Heart right ventricle (tissue), 16 donors: ENCODE measurements around the gene ALPK1. TPM values are rescaled to one million over a fixed set of nuclear protein-coding genes. Genes with fewer than 3 reads are reported as not detected.

Experiments
- ATAC-seq, 8 donors: fragments of 200-7000 bp; cut with Tn5 transposase; one replicate each; pipeline ENCODE4 v1.9.1; 2020; ENCODE audit warnings: mild to moderate bottlenecking in 8 of 8, moderate library complexity in 8 of 8, moderate number of reproducible peaks in 1 of 8
- DNase-seq, 2 donors: peaks; one replicate each; pipeline ENCODE4 v3.0.0-alpha.2; 2020
- H3K27ac ChIP-seq, 10 donors: fragments of 200-600 bp; sonication (generic) in 2 of 10; one replicate each; pipeline versions ENCODE4 v1.5.0 to v1.8.0; 2020 to 2022; ENCODE audit warnings: mild to moderate bottlenecking in 3 of 10
- H3K27me3 ChIP-seq, 7 donors: fragments of 200-600 bp; one replicate each; pipeline ENCODE4 v1.8.0; 2021 to 2022; ENCODE audit warnings: mild to moderate bottlenecking in 2 of 7
- H3K36me3 ChIP-seq, 9 donors: fragments of 200-600 bp; sonication (generic) in 1 of 9; one replicate each; pipeline versions ENCODE4 v1.5.0 to v1.8.0; 2020 to 2022; ENCODE audit warnings: mild to moderate bottlenecking in 2 of 9
- H3K4me1 ChIP-seq, 9 donors: fragments of 200-600 bp; sonication (generic) in 1 of 9; one replicate each; pipeline versions ENCODE4 v1.5.0 to v1.8.0; 2020 to 2022; ENCODE audit warnings: mild to moderate bottlenecking in 4 of 9
- H3K4me3 ChIP-seq, 10 donors: fragments of 200-600 bp; sonication (generic) in 2 of 10; one replicate each; pipeline versions ENCODE4 v1.5.0 to v1.8.0; 2020 to 2022; ENCODE audit warnings: mild to moderate bottlenecking in 7 of 10, moderate library complexity in 2 of 10
- H3K9me3 ChIP-seq, 11 donors: fragments of 200-600 bp in 10 of 11; sonication (generic) in 2 of 11; one replicate each; pipeline versions ENCODE4 v1.5.0 to v1.8.0; 2013 to 2022; ENCODE audit warnings: mild to moderate bottlenecking in 2 of 11, control low read depth in 1 of 11, moderate library complexity in 1 of 11
- CTCF ChIP-seq, 9 donors: fragments of 200-600 bp; sonication (generic) in 2 of 9; IDR thresholded peaks; one replicate each; pipeline versions ENCODE4 v1.5.0 to v1.8.0; 2021 to 2022; ENCODE audit warnings: antibody characterized with exemption in 9 of 9, mild to moderate bottlenecking in 5 of 9, moderate library complexity in 1 of 9
- WGBS, 2 donors: extraction: QIAGEN DNeasy Blood & Tissue Kit; methylation state at CpG; one replicate each; pipeline ENCODE4 v1.1.7; 2013; ENCODE audit warnings: inconsistent platforms in 1 of 2; 5-methylcytosine and 5-hydroxymethylcytosine counted together
- intact Hi-C, 10 donors: fragments of 100-400 bp; cut with DNase I; formaldehyde crosslinking; loops; one replicate each; pipeline versions ENCODE4 v1.11.1 to v1.14.2; 2022
- polyA plus RNA-seq, 2 donors: library from polyadenylated mRNA; stranded (reverse); fragments of 200-250 nt; gene quantifications; one replicate each; pipeline ENCODE4 v1.2.3, GENCODE V29; 2013
- total RNA-seq, 10 donors: library from RNA; stranded (reverse); fragmentation: NEBNext Ultra II Directional in 3 of 10; extraction: Animal tissue kit (Norgen Biotek cat#: 25700) in 3 of 10; gene quantifications; one replicate each; pipeline versions ENCODE4 v1.2.1 to v1.2.4, GENCODE V29; 2021 to 2023
- donor health status: Arrhythmogenic right ventricular cardiomyopathy.
- donor health status: ischemic (EF 13 %, LVEDD 7.1; RV severe dilation, severe dysfunction).
- donor health status: healthy with polysubstance abuse.
- donor health status: DM: no; HTN: yes; CAD: no.
- donor health status: DM: no; HTN: no; CAD: no.
- donor health status: ischemic (EF 25% LVEDD 6.9; RV normal size, moderate dysfunction).
- donor health status: ischemic (EF 25% LVEDD 5.7; RV mildly dilated, moderate dysfunction).
- donor health status: healthy.
- donor health status: DM: yes; HTN: yes; CAD: no.
- donor health status: Ischemic cardiomyopathy.
- donor health status: ischemic (EF 35%, LVEDD 5.7; RV mildly dilated, moderate dysfunction).
- donor health status: nonischemic (EF 11% LVEDD 7.7; RV severe dilation, severe dysfunction).
- donor health status: DM: yes; HTN: yes; CAD: no.
- donor health status: PGD.
- donor health status: ischemic (EF 29% LVEDD 5.4; RV normal size, mild dysfunction).
- donor health status: nonischemic (EF 23%, LVEDD 6.1; RV moderate dilation, normal function).

Gene ALPK1
- total and polyA plus RNA-seq, 12 donors, result 1.1 to 11.0 (median 4.4) TPM

- no peaks in the 10 kb centered on the region for H3K4me1 ChIP-seq
- TF ChIP-seq CTCF (IDR thresholded peaks at IDR 0.05), result no peak
- H3K4me3 ChIP-seq, result no peak overlapping the region
- ATAC-seq (no peak), DNase-seq (no peak)
- H3K36me3 ChIP-seq, result peaks cover 0 to 48% (median 0%) of the 10 kb centered on the region in 9 donors
- 86 to 91% methylated on average over 2 of the region's 2 CpGs for WGBS, 2 donors
- H3K27ac ChIP-seq, result no peak overlapping the region
- no peaks in the 10 kb centered on the region for H3K9me3 ChIP-seq
- H3K27me3 ChIP-seq, result no peaks in the 10 kb centered on the region
- intact Hi-C loops, result no loop called here
These were observed 113.2 kb downstream of the ALPK1 start for GRCh38 chr4:112410364-112410763.

- intact Hi-C loops, result no loop called here
- H3K9me3 ChIP-seq, result no peaks in the 10 kb centered on the region
- no peak overlapping the region for H3K4me3 ChIP-seq
- no peaks in the 10 kb centered on the region for H3K4me1 ChIP-seq
- H3K36me3 ChIP-seq, result peaks cover 0 to 52% (median 0%) of the 10 kb centered on the region in 9 donors
- TF ChIP-seq CTCF (IDR thresholded peaks at IDR 0.05), result no peak
- no peak overlapping the region for H3K27ac ChIP-seq
- DNase-seq, result no peak
- no peak for ATAC-seq
- H3K27me3 ChIP-seq, result no peaks in the 10 kb centered on the region
- 88 to 91% methylated on average over 7 of the region's 7 CpGs for WGBS, 2 donors
These were observed 113.6 kb downstream of the ALPK1 start for GRCh38 chr4:112410804-112411203.

- ATAC-seq (peak in 3 of 8 donors; percentile 37 to 76 (median 41)), DNase-seq (peak in 1 of 2 donors; percentile 28)
- 62 to 69% methylated on average over 32 of the region's 32 CpGs for WGBS, 2 donors
- Histone ChIP-seq H3K27me3 (no peaks in the 10 kb centered on the region), H3K4me1 (no peaks in the 10 kb centered on the region), H3K4me3 (no peak overlapping the region), H3K36me3 (peaks cover 0 to 46% (median 0%) of the 10 kb centered on the region in 9 donors), H3K27ac (no peak overlapping the region), H3K9me3 (peaks cover 0 to 11% (median 0%) of the 10 kb centered on the region in 11 donors)
- TF ChIP-seq CTCF (IDR thresholded peaks at IDR 0.05), result no peak
- intact Hi-C loops, result no loop called here
These were observed 114.8 kb downstream of the ALPK1 start for GRCh38 chr4:112411781-112412550.

- Histone ChIP-seq H3K27ac (no peak overlapping the region), H3K36me3 (peaks cover 0 to 55% (median 0%) of the 10 kb centered on the region in 9 donors), H3K4me1 (no peaks in the 10 kb centered on the region), H3K9me3 (peaks cover 0 to 12% (median 0%) of the 10 kb centered on the region in 11 donors), H3K27me3 (no peaks in the 10 kb centered on the region), H3K4me3 (no peak overlapping the region)
- ATAC-seq (no peak), DNase-seq (no peak)
- intact Hi-C loops, result no loop called here
- TF ChIP-seq CTCF (IDR thresholded peaks at IDR 0.05), result no peak
- WGBS, 2 donors, result 96 to 97% methylated on average over 3 of the region's 3 CpGs
These were observed 119.3 kb downstream of the ALPK1 start for GRCh38 chr4:112416464-112416863.
